ENCODE results near the gene YEATS2. TPM values are rescaled to one million over a fixed set of nuclear protein-coding genes. Genes with fewer than 3 reads are reported as not detected.
"Not testable (repeated sequence)": the region's sequence is repeated elsewhere in the genome, so short reads cannot be mapped to it uniquely, and the experiment has no call there.

The YEATS2 gene
- total RNA-seq, 1 experiment from 2014 or later: 22.7 TPM

GRCh38 chr3:183714622-183715021 is 17.0 kb downstream of the YEATS2 start:
- DNase-seq (ENCODE audit: low spot score): no peak

GRCh38 chr3:183718012-183718411 is 20.4 kb downstream of the YEATS2 start:
- no peak for DNase-seq (ENCODE audit: low spot score)

DNA sequence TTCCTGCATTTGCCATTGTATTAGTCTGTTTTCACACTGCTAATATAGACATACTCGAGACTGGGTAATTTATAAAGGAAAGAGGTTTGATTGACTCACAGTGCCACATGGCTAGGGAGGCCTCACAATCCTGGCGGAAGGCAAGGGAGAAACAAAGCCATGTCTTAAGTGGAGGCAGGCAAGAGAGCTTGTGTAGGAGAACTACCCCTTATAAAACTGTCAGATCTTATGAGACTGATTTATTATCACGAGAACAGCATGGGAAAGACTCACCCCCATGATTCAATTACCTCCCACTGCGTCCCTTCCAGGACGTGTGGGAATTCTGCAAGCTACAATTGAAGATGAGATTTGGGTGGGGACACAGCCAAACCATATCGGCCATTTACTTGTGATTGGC is 27.8 kb downstream of the YEATS2 start:
- DNase-seq (ENCODE audit: low spot score): no peak

GRCh38 chr3:183728204-183728603 is 30.6 kb downstream of the YEATS2 start:
- no peak for DNase-seq (ENCODE audit: low spot score)

DNA sequence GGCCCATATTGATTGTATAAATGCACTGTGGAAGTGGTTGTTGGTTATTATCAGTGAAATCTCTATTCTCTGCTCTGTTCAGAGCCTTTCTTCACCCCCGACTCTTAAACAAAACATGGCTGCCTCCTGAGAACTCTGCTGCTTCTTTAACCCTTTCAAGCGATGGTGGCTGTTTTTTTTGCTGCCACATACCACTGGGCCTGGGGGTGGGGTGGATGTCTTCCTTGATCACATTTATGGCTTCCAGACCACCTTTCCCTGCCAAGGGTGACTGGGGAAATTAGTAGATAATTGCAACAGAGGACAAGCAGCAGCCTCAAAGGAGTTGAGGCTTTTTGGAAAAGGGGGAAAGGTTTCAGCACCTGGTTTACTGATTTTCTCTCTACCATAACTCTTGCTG is 32.8 kb downstream of the YEATS2 start:
- DNase-seq (ENCODE audit: low spot score): no peak

DNA sequence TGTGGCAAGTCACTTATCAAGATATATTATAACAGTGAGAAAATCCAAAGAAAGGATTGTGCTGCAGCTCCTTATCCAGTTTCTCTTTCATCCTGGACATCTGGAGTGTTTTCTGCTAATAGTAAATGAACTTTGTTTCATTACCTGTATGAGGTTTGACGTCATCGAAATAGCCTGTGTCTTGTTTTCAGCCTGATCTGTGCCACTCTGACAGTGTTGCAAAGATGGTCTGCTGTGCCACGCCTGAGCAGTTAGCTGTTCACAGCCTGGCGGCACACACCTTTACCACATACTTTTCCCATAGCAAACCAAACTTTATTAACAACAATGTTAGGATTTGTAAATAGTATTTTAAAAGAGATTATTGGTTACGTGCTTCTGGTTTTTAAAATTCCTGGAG is 34.0 kb downstream of the YEATS2 start:
- DNase-seq (ENCODE audit: low spot score): no peak

- no peak for DNase-seq (ENCODE audit: low spot score)
Measured at GRCh38 chr3:183733553-183733952, 36.0 kb downstream of the YEATS2 start.

GRCh38 chr3:183734750-183735494 is 37.3 kb downstream of the YEATS2 start:
- no peak for DNase-seq (ENCODE audit: low spot score)

DNA sequence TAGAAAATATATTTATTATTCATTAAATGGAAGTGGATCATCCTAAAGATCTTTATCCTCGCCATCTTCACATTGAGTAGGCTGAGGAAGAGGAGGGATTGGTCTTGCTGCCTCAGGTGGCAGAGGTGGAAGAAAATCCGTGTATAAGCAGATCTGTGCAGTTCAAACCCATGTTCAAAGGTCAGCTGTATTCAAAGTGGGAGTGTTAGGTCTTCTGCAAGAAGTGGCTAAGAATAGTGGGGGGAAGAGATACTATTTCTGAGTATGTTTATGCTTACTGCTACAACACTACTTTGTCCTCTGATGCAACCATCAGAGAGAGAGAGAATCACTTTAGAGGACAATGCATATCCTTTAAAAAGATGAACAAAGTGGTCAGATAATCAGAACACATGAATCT is 39.5 kb downstream of the YEATS2 start:
- DNase-seq (ENCODE audit: low spot score): no peak

DNA sequence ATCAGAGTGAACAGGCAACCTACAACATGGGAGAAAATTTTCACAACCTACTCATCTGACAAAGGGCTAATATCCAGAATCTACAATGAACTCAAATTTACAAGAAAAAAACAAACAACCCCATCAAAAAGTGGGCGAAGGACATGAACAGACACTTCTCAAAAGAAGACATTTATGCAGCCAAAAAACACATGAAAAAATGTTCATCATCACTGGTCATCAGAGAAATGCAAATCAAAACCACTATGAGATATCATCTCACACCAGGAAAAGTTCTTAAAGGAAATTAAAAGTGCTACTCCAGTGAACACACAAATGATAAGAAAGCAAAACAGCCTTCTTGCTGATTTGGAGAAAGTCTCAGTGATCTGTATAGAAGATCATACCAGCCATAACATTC is 42.6 kb downstream of the YEATS2 start:
- DNase-seq (ENCODE audit: low spot score): not testable (repeated sequence)

GRCh38 chr3:183743231-183743630 is 45.6 kb downstream of the YEATS2 start:
- no peak for DNase-seq (ENCODE audit: low spot score)

GRCh38 chr3:183745300-183746098 is 47.9 kb downstream of the YEATS2 start:
- DNase-seq (ENCODE audit: low spot score): no peak

DNA sequence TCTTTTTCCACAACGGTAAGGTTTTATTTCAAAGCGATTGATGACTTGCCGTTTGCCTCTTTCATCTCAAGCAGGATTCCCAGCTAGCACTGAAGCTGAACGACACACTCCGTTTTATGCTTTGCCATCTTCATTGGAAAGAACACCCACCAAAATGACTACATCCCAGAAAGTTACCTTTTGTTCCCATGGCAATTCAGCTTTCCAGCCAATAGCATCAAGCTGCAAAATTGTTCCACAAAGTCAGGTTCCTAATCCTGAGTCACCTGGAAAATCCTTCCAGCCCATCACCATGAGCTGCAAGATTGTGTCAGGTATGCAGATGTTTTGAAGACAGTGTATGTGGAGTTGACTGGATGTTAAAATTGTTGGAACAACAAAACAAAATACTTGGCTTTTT is 56.5 kb downstream of the YEATS2 start:
- no peak for DNase-seq (ENCODE audit: low spot score)

- no peak for DNase-seq (ENCODE audit: low spot score)
Measured at GRCh38 chr3:183762304-183762703, 64.7 kb downstream of the YEATS2 start.

DNA sequence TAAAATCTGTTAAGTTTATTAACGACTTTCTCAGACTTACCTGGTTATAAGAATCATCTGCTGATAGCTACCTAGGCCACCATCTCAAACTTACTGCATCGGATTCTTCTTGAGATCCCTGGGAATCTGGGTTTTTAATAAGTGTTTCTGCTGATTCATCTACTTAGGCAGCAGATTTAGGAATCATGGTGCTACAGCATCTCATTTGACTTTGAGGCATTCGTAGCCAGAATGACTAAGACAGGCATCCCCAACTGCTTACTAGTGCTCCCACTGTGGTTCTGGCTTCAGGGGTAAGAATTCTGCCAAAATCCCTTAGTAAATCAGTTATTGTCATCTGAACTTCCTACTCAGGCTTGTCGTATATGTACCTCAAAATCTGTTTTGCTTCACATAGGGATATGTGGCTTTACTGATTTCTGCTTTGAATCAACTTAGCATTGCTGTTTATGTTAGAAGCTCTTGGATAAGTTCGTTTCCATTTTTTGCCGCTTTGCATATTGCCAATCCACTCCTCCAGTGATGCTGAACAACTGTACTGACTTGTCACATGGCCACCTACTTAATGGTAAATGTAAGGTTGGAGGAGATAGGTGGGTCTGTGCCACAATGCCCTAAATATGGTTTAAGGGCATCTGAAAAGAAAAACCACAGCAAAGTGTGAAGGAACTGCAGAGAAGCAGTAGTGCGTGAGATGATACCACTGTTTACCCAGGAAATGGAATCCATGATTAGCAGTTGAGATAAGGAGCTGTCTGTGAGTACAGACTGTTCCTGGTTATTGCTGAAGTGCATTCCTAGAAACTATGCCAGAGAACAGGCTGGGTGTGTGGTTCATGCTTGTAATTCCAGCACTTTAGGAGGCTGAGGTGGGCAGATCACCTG is 67.5 kb downstream of the YEATS2 start:
- peak; percentile 64 for DNase-seq (ENCODE audit: low spot score)

- DNase-seq (ENCODE audit: low spot score): no peak
Measured at GRCh38 chr3:183766107-183766506, 68.5 kb downstream of the YEATS2 start.

DNA sequence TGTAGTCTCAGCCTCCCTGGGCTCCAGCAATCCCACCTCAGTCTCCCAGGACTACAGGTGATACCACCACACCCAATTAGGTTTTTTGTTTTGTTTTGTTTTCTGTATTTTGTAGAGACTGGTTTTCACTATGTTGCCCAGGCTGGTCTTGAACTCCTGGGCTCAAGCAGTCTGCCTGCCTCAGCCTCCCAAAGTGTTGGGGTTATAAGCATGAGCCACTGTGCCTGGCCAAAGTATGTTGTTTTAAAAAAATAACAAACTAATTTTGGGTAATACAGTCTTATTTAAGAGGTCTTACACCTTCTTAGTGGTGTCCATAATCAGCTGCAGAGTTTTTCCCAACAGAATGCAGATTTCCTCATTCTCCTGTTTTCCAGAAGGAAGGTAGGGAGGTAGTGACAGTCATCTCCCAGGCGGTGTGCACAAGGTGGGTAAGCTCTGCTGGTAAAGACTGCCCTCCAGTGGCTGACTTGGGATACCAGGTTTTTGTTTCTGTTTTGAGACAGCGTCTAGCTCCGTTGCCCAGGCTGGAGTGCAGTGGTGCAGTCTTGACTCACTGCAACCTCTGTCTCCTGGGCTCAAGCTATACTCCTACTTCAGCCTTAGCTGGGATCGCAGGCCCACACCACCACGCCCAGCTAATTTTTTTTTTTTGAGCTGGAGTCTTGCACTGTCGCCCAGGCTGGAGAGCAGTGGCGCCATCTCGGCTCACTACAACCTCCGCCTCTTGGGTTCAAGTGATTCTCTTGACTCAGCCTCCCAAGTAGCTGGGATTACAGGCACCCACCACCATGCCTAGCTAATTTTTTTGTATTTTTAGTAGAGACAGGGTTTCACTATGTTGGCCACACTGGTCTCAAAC is 69.4 kb downstream of the YEATS2 start:
- DNase-seq (ENCODE audit: low spot score): peak; percentile 77

DNA sequence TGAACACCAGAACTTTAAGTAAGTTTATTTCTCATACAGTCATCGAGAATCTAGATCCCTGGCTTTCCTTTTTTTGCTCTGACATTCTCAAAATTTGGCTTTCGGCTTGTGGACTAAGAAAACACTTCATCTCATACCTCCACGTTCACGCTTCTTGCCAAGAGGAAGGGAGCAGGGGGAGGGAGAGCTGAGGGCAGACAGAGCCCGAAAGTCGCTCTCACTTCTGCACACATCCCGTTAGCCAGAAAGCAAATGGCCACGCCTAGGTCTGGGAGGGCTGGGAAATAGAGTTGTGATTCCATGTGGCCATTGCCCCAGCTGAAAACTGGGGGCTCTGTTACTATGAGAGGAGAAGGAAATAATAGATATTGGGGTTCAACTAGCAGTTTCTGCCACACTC is 70.5 kb downstream of the YEATS2 start:
- no peak for DNase-seq (ENCODE audit: low spot score)

DNA sequence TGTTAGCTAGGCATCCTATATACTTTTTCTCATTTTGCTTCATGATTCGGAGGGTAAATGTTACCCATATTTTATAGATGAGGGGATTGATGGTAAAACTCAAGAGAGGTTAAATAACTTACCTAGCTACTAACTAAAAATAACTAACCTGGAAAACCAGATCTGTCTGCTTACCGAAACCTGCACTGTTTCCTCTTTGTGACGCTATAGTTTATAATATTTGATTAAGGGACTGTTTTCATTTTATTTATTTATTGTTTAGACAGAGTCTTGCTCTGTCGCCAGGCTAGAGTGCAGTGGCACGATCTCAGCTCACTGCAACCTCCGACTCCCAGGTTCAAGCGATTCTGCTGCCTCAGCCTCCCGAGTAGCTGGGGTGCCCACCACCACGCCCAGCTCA is 71.9 kb downstream of the YEATS2 start:
- DNase-seq (ENCODE audit: low spot score): no peak

GRCh38 chr3:183774631-183775030 is 77.0 kb downstream of the YEATS2 start:
- no peak for DNase-seq (ENCODE audit: low spot score)

- DNase-seq (ENCODE audit: low spot score): no peak
Measured at GRCh38 chr3:183775781-183776180, 78.2 kb downstream of the YEATS2 start.

Data from H4 (cell line).